GM23338 (cell line): Measurements from ENCODE around the gene CD226. TPM values are rescaled to one million over a fixed set of nuclear protein-coding genes. Genes with fewer than 3 reads are reported as not detected.

Experiments
- ATAC-seq: fragments of 200-7000 bp; cut with Tn5 transposase; 3 replicates; pipeline ENCODE4 v1.9.1; 2020
- DNase-seq: peaks from one replicate; pipeline ENCODE4 v3.0.0-alpha.2; 2015; ENCODE audit warnings: low spot score
- H2AFZ ChIP-seq: fragments of 200-600 bp; sonication (generic); 2 replicates; pipeline ENCODE4 v1.8.0; 2016; ENCODE audit warnings: antibody characterized with exemption, mild to moderate bottlenecking, moderate library complexity
- H3F3A ChIP-seq: fragments of 200-600 bp; sonication (generic); replicated peaks from 2 replicates; pipeline ENCODE4 v1.8.0; 2017; ENCODE audit warnings: antibody characterized with exemption, mixed run types, low read depth
- H3K27ac ChIP-seq: fragments of 200-600 bp; sonication (generic); 2 replicates; pipeline ENCODE4 v1.6.1; 2016; ENCODE audit warnings: low read depth
- H3K27me3 ChIP-seq: fragments of 200-600 bp; sonication (generic); 2 replicates; pipeline ENCODE4 v1.8.0; 2016; ENCODE audit warnings: mild to moderate bottlenecking, mixed run types, moderate library complexity; ENCODE audit not compliant: insufficient read depth
- H3K36me3 ChIP-seq: fragments of 200-600 bp; sonication (generic); 2 replicates; pipeline ENCODE4 v1.8.0; 2016; ENCODE audit warnings: mild to moderate bottlenecking; ENCODE audit not compliant: insufficient read depth
- H3K4me1 ChIP-seq: fragments of 200-600 bp; sonication (generic); 2 replicates; pipeline ENCODE4 v1.8.0; 2016; ENCODE audit warnings: mild to moderate bottlenecking, moderate library complexity; ENCODE audit not compliant: insufficient read depth
- H3K4me2 ChIP-seq: fragments of 200-600 bp; sonication (generic); 2 replicates; pipeline ENCODE4 v1.7.1; 2017; ENCODE audit warnings: mixed run types
- H3K4me3 ChIP-seq: fragments of 200-600 bp; sonication (generic); 2 replicates; pipeline ENCODE4 v1.6.1; 2016; ENCODE audit warnings: mixed run types
- H3K79me2 ChIP-seq: fragments of 200-600 bp; sonication (generic); replicated peaks from 2 replicates; pipeline ENCODE4 v1.8.0; 2017; ENCODE audit warnings: mild to moderate bottlenecking; ENCODE audit not compliant: insufficient read depth
- H3K9me2 ChIP-seq: fragments of 200-600 bp; sonication (generic); 2 replicates; pipeline ENCODE4 v1.8.0; 2017; ENCODE audit not compliant: insufficient read depth
- H4K20me1 ChIP-seq: fragments of 200-600 bp; sonication (generic); replicated peaks from 2 replicates; pipeline ENCODE4 v1.8.0; 2017; ENCODE audit warnings: mild to moderate bottlenecking; ENCODE audit not compliant: insufficient read depth
- H3K27ac Mint-ChIP-seq: 2 replicates; pipeline ENCODE4 v1.8.0; 2020; ENCODE audit warnings: inconsistent platforms, mild to moderate bottlenecking, moderate library complexity, mixed read lengths
- H3K27me3 Mint-ChIP-seq: 3 replicates; pipeline ENCODE4 v1.8.0; 2022; ENCODE audit warnings: low read depth, mild to moderate bottlenecking, moderate library complexity, mixed read lengths, inconsistent platforms; ENCODE audit not compliant: insufficient read depth, poor library complexity
- H3K36me3 Mint-ChIP-seq: 3 replicates; pipeline ENCODE4 v1.8.0; 2021; ENCODE audit warnings: low read depth, mild to moderate bottlenecking, inconsistent platforms, moderate library complexity, mixed read lengths
- H3K4me1 Mint-ChIP-seq: 3 replicates; pipeline ENCODE4 v1.8.0; 2020; ENCODE audit warnings: mild to moderate bottlenecking, inconsistent platforms, mixed read lengths
- H3K4me3 Mint-ChIP-seq: 3 replicates; pipeline ENCODE4 v1.8.0; 2021; ENCODE audit warnings: moderate library complexity, mild to moderate bottlenecking, inconsistent platforms, mixed read lengths
- H3K9me3 Mint-ChIP-seq: 3 replicates; pipeline ENCODE4 v1.8.0; 2020; ENCODE audit warnings: moderate library complexity, mild to moderate bottlenecking, inconsistent platforms, mixed read lengths
- CREB1 ChIP-seq: fragments of 250-450 bp; sonication (Bioruptor Pico); IDR thresholded peaks from 2 replicates; pipeline ENCODE4 v1.5.0; 2020; ENCODE audit warnings: low read depth, mild to moderate bottlenecking, moderate library complexity
- ETS1 ChIP-seq: IDR thresholded peaks from 2 replicates; pipeline ENCODE4 v1.6.1; 2016; ENCODE audit warnings: antibody characterized with exemption
- EZH2 ChIP-seq: fragments of 200-600 bp; sonication (generic); IDR thresholded peaks from one replicate; pipeline ENCODE4 v1.8.0; 2017; ENCODE audit warnings: antibody characterized with exemption, mild to moderate bottlenecking, low read depth; ENCODE audit not compliant: unreplicated experiment
- EZH2phosphoT487 ChIP-seq: fragments of 200-600 bp; sonication (generic); IDR thresholded peaks from one replicate; pipeline ENCODE4 v1.8.1; 2018; ENCODE audit warnings: antibody characterized with exemption; ENCODE audit not compliant: unreplicated experiment
- JUNB ChIP-seq: IDR thresholded peaks from one replicate; pipeline ENCODE4 v1.6.1; 2016; ENCODE audit warnings: antibody characterized with exemption; ENCODE audit not compliant: unreplicated experiment
- POLR2AphosphoS5 ChIP-seq: IDR thresholded peaks from 2 replicates; pipeline ENCODE4 v1.6.1; 2016; ENCODE audit warnings: antibody characterized with exemption, low read depth
- STAT1 ChIP-seq: IDR thresholded peaks from one replicate; pipeline ENCODE4 v1.6.1; 2016; ENCODE audit warnings: antibody characterized with exemption; ENCODE audit not compliant: unreplicated experiment
- ZNF114 ChIP-seq: fragments of 250-450 bp; sonication (Bioruptor Pico); IDR thresholded peaks from 2 replicates; pipeline ENCODE4 v1.5.0; 2020; ENCODE audit warnings: mild to moderate bottlenecking, moderate library complexity
- ZNF331 ChIP-seq: fragments of 250-450 bp; sonication (Bioruptor Pico); IDR thresholded peaks from 2 replicates; pipeline ENCODE4 v1.5.0; 2020; ENCODE audit warnings: low read depth, mild to moderate bottlenecking, moderate library complexity
- polyA plus RNA-seq: library from polyadenylated mRNA; unstranded; fragments of >200 nt; fragmentation: Nextera tagmentation; extraction: Ambion mirVana; gene quantifications from 2 replicates; pipeline ENCODE4 v1.2.1, GENCODE V29; 2016
- total RNA-seq: library from RNA; depleted of rRNA; stranded (reverse); fragments of >200 nt; shearing (Covaris generic); gene quantifications from 2 replicates; pipeline ENCODE4 v1.2.3, GENCODE V29; 2014
- TF ChIP-seq, protein P1 (sequence below), 2 experiments: fragments of 200-600 bp in 1 of 2; sonication (generic) in 1 of 2; conservative IDR thresholded peaks; 2 replicates each; pipeline versions ENCODE4 v1.5.1 to v1.6.1; 2016 to 2017; ENCODE audit warnings: antibody characterized with exemption in 2 of 2, low read depth in 2 of 2, mild to moderate bottlenecking in 2 of 2, moderate library complexity in 1 of 2
- TF ChIP-seq, protein P2 (sequence below): fragments of 250-450 bp; sonication (Bioruptor Pico); IDR thresholded peaks from 2 replicates; pipeline ENCODE4 v1.5.0; 2020; ENCODE audit warnings: mild to moderate bottlenecking, moderate library complexity

Gene CD226
- total and polyA plus RNA-seq, 2 experiments from 2014 or later, result not detected

DNA sequence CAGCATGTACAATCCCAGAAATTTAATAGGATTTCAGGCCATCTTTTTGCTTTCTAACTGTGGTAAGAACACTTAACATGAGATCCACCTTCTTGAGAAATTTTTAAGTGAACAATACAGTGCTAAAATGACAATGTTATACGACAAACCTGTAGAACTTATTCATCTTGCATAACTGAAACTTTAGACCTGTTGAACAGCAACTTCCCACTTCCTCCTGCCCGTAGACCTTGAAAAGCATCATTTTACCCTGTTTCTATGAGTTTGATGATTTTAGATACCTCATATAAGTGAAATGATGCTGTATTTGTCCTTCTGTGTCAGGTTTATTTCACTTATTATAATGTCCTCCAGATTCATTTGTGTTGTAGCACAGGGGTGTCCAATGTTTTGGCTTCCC, 128.2 kb downstream of the CD226 start:
- H3K27me3 ChIP-seq, result no peaks in the 10 kb centered on the region
- H3K36me3 ChIP-seq, result no peaks in the 10 kb centered on the region
- no peak for TF ChIP-seq EZH2phosphoT487
- TF ChIP-seq ETS1, result no peak
- no peak for TF ChIP-seq ZNF331
- no peak for TF ChIP-seq ZNF114 (CRISPR knock-in tag)
- no peak for TF ChIP-seq STAT1
- TF ChIP-seq, protein P1, sequence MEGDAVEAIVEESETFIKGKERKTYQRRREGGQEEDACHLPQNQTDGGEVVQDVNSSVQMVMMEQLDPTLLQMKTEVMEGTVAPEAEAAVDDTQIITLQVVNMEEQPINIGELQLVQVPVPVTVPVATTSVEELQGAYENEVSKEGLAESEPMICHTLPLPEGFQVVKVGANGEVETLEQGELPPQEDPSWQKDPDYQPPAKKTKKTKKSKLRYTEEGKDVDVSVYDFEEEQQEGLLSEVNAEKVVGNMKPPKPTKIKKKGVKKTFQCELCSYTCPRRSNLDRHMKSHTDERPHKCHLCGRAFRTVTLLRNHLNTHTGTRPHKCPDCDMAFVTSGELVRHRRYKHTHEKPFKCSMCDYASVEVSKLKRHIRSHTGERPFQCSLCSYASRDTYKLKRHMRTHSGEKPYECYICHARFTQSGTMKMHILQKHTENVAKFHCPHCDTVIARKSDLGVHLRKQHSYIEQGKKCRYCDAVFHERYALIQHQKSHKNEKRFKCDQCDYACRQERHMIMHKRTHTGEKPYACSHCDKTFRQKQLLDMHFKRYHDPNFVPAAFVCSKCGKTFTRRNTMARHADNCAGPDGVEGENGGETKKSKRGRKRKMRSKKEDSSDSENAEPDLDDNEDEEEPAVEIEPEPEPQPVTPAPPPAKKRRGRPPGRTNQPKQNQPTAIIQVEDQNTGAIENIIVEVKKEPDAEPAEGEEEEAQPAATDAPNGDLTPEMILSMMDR (conservative IDR thresholded peaks at IDR 0.05; ENCODE audit: low read depth in 2 of 2), result no peak
- no peak for TF ChIP-seq CREB1 (CRISPR knock-in tag)
- TF ChIP-seq, protein P2, sequence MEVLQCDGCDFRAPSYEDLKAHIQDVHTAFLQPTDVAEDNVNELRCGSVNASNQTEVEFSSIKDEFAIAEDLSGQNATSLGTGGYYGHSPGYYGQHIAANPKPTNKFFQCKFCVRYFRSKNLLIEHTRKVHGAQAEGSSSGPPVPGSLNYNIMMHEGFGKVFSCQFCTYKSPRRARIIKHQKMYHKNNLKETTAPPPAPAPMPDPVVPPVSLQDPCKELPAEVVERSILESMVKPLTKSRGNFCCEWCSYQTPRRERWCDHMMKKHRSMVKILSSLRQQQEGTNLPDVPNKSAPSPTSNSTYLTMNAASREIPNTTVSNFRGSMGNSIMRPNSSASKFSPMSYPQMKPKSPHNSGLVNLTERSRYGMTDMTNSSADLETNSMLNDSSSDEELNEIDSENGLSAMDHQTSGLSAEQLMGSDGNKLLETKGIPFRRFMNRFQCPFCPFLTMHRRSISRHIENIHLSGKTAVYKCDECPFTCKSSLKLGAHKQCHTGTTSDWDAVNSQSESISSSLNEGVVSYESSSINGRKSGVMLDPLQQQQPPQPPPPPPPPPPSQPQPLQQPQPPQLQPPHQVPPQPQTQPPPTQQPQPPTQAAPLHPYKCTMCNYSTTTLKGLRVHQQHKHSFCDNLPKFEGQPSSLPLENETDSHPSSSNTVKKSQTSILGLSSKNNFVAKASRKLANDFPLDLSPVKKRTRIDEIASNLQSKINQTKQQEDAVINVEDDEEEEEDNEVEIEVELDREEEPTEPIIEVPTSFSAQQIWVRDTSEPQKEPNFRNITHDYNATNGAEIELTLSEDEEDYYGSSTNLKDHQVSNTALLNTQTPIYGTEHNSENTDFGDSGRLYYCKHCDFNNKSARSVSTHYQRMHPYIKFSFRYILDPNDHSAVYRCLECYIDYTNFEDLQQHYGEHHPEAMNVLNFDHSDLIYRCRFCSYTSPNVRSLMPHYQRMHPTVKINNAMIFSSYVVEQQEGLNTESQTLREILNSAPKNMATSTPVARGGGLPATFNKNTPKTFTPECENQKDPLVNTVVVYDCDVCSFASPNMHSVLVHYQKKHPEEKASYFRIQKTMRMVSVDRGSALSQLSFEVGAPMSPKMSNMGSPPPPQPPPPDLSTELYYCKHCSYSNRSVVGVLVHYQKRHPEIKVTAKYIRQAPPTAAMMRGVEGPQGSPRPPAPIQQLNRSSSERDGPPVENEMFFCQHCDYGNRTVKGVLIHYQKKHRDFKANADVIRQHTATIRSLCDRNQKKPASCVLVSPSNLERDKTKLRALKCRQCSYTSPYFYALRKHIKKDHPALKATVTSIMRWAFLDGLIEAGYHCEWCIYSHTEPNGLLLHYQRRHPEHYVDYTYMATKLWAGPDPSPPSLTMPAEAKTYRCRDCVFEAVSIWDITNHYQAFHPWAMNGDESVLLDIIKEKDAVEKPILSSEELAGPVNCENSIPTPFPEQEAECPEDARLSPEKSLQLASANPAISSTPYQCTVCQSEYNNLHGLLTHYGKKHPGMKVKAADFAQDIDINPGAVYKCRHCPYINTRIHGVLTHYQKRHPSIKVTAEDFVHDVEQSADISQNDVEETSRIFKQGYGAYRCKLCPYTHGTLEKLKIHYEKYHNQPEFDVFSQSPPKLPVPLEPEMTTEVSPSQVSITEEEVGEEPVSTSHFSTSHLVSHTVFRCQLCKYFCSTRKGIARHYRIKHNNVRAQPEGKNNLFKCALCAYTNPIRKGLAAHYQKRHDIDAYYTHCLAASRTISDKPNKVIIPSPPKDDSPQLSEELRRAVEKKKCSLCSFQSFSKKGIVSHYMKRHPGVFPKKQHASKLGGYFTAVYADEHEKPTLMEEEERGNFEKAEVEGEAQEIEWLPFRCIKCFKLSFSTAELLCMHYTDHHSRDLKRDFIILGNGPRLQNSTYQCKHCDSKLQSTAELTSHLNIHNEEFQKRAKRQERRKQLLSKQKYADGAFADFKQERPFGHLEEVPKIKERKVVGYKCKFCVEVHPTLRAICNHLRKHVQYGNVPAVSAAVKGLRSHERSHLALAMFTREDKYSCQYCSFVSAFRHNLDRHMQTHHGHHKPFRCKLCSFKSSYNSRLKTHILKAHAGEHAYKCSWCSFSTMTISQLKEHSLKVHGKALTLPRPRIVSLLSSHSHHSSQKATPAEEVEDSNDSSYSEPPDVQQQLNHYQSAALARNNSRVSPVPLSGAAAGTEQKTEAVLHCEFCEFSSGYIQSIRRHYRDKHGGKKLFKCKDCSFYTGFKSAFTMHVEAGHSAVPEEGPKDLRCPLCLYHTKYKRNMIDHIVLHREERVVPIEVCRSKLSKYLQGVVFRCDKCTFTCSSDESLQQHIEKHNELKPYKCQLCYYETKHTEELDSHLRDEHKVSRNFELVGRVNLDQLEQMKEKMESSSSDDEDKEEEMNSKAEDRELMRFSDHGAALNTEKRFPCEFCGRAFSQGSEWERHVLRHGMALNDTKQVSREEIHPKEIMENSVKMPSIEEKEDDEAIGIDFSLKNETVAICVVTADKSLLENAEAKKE, result no peak
- no peak for TF ChIP-seq EZH2
- no peak for TF ChIP-seq POLR2AphosphoS5
- no peak for TF ChIP-seq JUNB
- H3K27ac Mint-ChIP-seq, result no peak overlapping the region
- no peak overlapping the region for H2AFZ ChIP-seq
- no peaks in the 10 kb centered on the region; the same call in 1 of the 3 replicates for H3K36me3 Mint-ChIP-seq
- H3K4me1 ChIP-seq, result no peaks in the 10 kb centered on the region
- peaks cover 5% of the 10 kb centered on the region; the same call in 1 of the 2 replicates for H3K9me2 ChIP-seq
- no peak overlapping the region for H3K4me3 Mint-ChIP-seq
- H4K20me1 ChIP-seq, result no peaks in the 10 kb centered on the region
- ATAC-seq, result no peak
- H3F3A ChIP-seq, result no peaks in the 10 kb centered on the region
- no peaks in the 10 kb centered on the region; the same call in 2 of the 3 replicates for H3K4me1 Mint-ChIP-seq
- H3K79me2 ChIP-seq, result no peaks in the 10 kb centered on the region
- H3K27me3 Mint-ChIP-seq, result peaks cover 3% of the 10 kb centered on the region
- H3K27ac ChIP-seq, result no peak overlapping the region
- H3K9me3 Mint-ChIP-seq, result peaks cover 16% of the 10 kb centered on the region; the same call in 2 of the 3 replicates
- no peak overlapping the region for H3K4me2 ChIP-seq
- H3K4me3 ChIP-seq, result no peak overlapping the region
- no peak for DNase-seq
